ENCODE data around the gene HLA-E.

DNA sequence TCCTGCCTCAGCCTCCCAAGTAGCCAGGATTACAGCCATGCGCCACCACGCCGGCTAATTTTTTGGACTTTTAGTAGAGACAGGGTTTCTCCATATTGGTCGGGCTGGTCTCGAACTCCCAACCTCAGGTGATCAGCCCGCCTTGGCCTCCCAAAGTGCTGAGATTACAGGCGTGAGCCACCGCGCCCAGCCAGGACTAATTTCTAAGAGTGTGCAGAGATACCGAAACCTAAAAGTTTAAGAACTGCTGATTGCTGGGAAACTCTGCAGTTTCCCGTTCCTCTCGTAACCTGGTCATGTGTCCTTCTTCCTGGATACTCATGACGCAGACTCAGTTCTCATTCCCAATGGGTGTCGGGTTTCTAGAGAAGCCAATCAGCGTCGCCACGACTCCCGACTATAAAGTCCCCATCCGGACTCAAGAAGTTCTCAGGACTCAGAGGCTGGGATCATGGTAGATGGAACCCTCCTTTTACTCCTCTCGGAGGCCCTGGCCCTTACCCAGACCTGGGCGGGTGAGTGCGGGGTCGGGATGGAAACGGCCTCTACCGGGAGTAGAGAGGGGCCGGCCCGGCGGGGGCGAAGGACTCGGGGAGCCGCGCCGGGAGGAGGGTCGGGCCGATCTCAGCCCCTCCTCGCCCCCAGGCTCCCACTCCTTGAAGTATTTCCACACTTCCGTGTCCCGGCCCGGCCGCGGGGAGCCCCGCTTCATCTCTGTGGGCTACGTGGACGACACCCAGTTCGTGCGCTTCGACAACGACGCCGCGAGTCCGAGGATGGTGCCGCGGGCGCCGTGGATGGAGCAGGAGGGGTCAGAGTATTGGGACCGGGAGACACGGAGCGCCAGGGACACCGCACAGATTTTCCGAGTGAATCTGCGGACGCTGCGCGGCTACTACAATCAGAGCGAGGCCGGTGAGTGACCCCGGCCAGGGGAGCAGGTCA is at the start of gene HLA-E:
- TF ChIP-seq POLR2A (IDR thresholded peaks at IDR 0.05; ENCODE audit: low read depth, low read length) (peak; percentile 100), TAF1 (IDR thresholded peaks at IDR 0.05; ENCODE audit: borderline replicate concordance, low read depth, low read length) (peak; percentile 91), POLR2AphosphoS5 (IDR thresholded peaks at IDR 0.05; ENCODE audit: low read depth, low read length) (peak; percentile 99)

Measured in GM12892 (cell line).